ENCODE data around the gene AGPAT1. TPM values are rescaled to one million over a fixed set of nuclear protein-coding genes. Genes with fewer than 3 reads are reported as not detected.

The AGPAT1 gene
- total and polyA plus RNA-seq, 10 of the 15 experiments (the other 5 are each of a cell fraction or from before 2014, with no cell fraction given) = 13.9 to 39.5 (median 24.7) TPM

GRCh38 chr6:32154514-32155161 lies 21.2 kb downstream of the AGPAT1 start:
- ChIA-PET RAD21 (ENCODE audit: unreplicated experiment) (interaction anchor here (0.6 to 1.3 kb wide), 5 partner anchors 23 to 41 kb away, joined by 3 to 5 read pairs (median 4); no protein-coding TSS in a partner anchor), POLR2A (interaction anchor here (0.6 to 1.0 kb wide), 2 partner anchors 26 to 238 kb away, joined by 4 to 7 read pairs; partner anchors contain the start of gene ATF6B), SMC1A (ENCODE audit: uncharacterized antibody, unreplicated experiment) (interaction anchor here (0.7 to 1.1 kb wide), 4 partner anchors 22 to 99 kb away, joined by 3 to 5 read pairs (median 4); no protein-coding TSS in a partner anchor), CTCF (interaction anchor here (0.6 to 1.2 kb wide), 9 partner anchors 9 to 1190 kb away, joined by 3 to 7 read pairs (median 5); partner anchors contain the start of genes ATF6B and FKBPL)
- Histone ChIP-seq H4K20me1 (ENCODE audit: control insufficient read depth, insufficient read depth) (no peaks in the 10 kb centered on the region), H3K27me3 (replicated peaks in 1 of 2; ENCODE audit: control insufficient read depth in 2 of 2, insufficient read depth in 2 of 2, low read length in 1 of 2) (peaks cover 0 to 8% of the 10 kb centered on the region in 2 experiments; a peak in 3 of 4 replicates), H3K36me3 (ENCODE audit: control insufficient read depth in 2 of 2, insufficient read depth in 2 of 2, low read length in 1 of 2) (no peaks in the 10 kb centered on the region; a peak in 2 of 4 replicates), H3K4me3 (peak overlapping the region; percentile 94), H3K9me3 (replicated peaks; ENCODE audit: control insufficient read depth, insufficient read depth, low read length) (no peaks in the 10 kb centered on the region), H3K79me2 (ENCODE audit: control insufficient read depth, insufficient read depth, low read length) (no peaks in the 10 kb centered on the region), H3K9ac (ENCODE audit: control insufficient read depth, insufficient read depth, low read length) (peak overlapping the region; percentile 45), H3K4me1 (ENCODE audit: control insufficient read depth, insufficient read depth, low read length) (peaks cover 3% of the 10 kb centered on the region; the same call in 1 of the 2 replicates), H3K27ac (ENCODE audit: control insufficient read depth, insufficient read depth) (peak overlapping the region; percentile 11; the same call in 1 of the 2 replicates), H2AFZ (ENCODE audit: control insufficient read depth, low read depth, low read length) (peak overlapping the region; percentile 77), H3K4me2 (ENCODE audit: control insufficient read depth, insufficient read depth) (peak overlapping the region; percentile 85)
- in situ Hi-C loops (cut with MboI) = no loop called here
- FAIRE-seq (peak; percentile 86), ATAC-seq (peak; percentile 95), DNase-seq (ENCODE audit: low read depth, low spot score) (no peak)
- intact Hi-C loops (cut with micrococcal nuclease; ENCODE audit: unreplicated experiment) = loop anchor here (2.0 to 10.0 kb wide), 3 partner anchors 36 to 110 kb away; no protein-coding TSS in a partner anchor
- 8% methylated on average over 31 of the region's 34 CpGs for WGBS (ENCODE audit: insufficient coverage, insufficient replicate concordance, low lambda C conversion rate, missing lambda C conversion rate)
- BruUV-seq (replicated peaks) = no TSS peak
- no peak for TF ChIP-seq IRF3 (IDR thresholded peaks at IDR 0.05)
- TF ChIP-seq TCF12 (IDR thresholded peaks at IDR 0.05; ENCODE audit: low read depth, low read length) = peak; percentile 78
- no peak for TF ChIP-seq TCF7 (IDR thresholded peaks at IDR 0.05; ENCODE audit: borderline replicate concordance)
- no peak for TF ChIP-seq JUNB (IDR thresholded peaks at IDR 0.05)
- no peak for TF ChIP-seq EZH2 (IDR thresholded peaks at IDR 0.05; ENCODE audit: borderline replicate concordance, control insufficient read depth, low read depth, low read length)
- TF ChIP-seq HCFC1 (IDR thresholded peaks at IDR 0.05; ENCODE audit: low read length) = no peak
- peak; percentile 71 for TF ChIP-seq RAD21 (IDR thresholded peaks at IDR 0.05; ENCODE audit: insufficient read depth, low read depth, low read length)
- TF ChIP-seq CBX3 (IDR thresholded peaks at IDR 0.05; ENCODE audit: borderline replicate concordance, low read depth) = no peak
- no peak for TF ChIP-seq LARP7 (IDR thresholded peaks at IDR 0.05)
- no peak for TF ChIP-seq SREBF1 (IDR thresholded peaks at IDR 0.05; ENCODE audit: low read length)
- no peak for TF ChIP-seq FOS (IDR thresholded peaks at IDR 0.05; ENCODE audit: borderline replicate concordance, extremely low read depth, insufficient read length)
- no peak; the same call in 1 of the 2 replicates for TF ChIP-seq NBN (IDR thresholded peaks at IDR 0.05)
- TF ChIP-seq IRF5 (IDR thresholded peaks at IDR 0.05; ENCODE audit: borderline replicate concordance) = no peak
- no peak for TF ChIP-seq SMAD5 (IDR thresholded peaks at IDR 0.05; ENCODE audit: low read depth)
- TF ChIP-seq BCL3 (IDR thresholded peaks at IDR 0.05; ENCODE audit: borderline replicate concordance, insufficient read depth, low read depth, low read length, poor library complexity, severe bottlenecking) = no peak
- peak; percentile 30; the same call in 1 of the 3 replicates for TF ChIP-seq POU2F2 (IDR thresholded peaks at IDR 0.05; ENCODE audit: borderline replicate concordance, low read depth, low read length)
- no peak for TF ChIP-seq PBX3 (IDR thresholded peaks at IDR 0.05; ENCODE audit: insufficient replicate concordance, low read depth, low read length)
- TF ChIP-seq ELK1 (IDR thresholded peaks at IDR 0.05; ENCODE audit: low read depth, low read length) = no peak

Data from GM12878 (cell line).